Astrocyte of the cerebellum (primary cell): ENCODE results near the gene IFT22.
"Not testable (repeated sequence)": the region's sequence is repeated elsewhere in the genome, so short reads cannot be mapped to it uniquely, and the experiment has no call there.

Experiments
- DNase-seq: peaks from one replicate; pipeline ENCODE4 v3.0.0-alpha.2; 2011; ENCODE audit warnings: low read depth
- H3K4me3 ChIP-seq: 2 replicates; pipeline ENCODE4 v1.5.1; 2011; ENCODE audit warnings: mild to moderate bottlenecking, low read depth, low read length, moderate library complexity
- CTCF ChIP-seq: IDR thresholded peaks from 2 replicates; pipeline ENCODE4 v1.5.1; 2012; ENCODE audit warnings: low read length, low read depth, moderate library complexity, mild to moderate bottlenecking; ENCODE audit errors: missing control alignments
- in situ Hi-C: cut with HindIII; loops from 2 replicates; pipeline ENCODE4 v1.10.0; 2017; ENCODE audit warnings: low sequenced_read_pairs

The IFT22 gene

DNA sequence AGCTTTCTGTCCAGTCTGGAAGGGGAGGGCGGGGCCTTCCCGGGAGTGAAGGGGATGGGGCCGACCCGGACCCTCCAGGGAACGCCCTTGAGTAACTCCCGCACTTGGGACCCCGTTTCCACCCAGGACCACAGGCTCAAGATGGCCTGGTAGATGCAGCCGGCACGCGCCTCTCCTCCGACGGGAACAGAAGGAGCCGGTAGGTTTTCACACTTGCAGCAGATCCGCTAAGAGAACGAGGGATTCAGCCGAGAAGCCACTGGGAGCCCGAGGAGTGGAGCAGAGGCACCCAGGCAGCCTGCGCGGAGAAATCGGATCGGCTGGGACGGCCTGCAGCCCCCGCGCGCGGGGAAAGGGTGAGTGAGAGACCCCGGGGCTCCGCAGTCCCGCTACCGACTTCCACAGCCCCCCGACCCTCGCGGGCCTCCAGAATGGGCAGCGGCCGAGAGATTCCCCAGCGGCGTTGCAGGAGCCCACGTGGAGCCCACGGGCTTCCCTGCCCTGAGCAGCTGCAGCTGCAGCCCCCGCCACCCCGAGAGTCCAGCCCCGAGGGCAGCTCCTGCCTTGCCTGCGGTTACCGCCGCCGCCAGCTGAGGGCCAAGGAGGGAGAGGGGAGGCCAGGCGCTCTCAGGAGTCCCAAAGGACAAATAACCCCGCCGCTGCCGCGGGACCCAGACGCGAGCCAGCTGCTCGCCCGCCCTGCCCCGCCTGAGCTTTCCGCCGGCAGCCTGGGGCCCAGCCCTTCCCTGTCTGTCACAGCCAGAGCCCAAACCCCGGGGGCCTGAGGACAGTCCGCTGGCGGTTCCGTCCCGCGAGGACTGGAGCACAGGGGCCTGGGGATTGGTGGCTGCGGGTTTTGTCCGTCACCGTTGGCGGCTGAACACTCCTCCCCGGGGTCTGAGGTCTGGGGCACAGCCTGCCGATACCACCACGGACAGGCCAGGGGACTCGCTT lies 21.8 kb downstream of the IFT22 start:
- DNase-seq = no peak
- in situ Hi-C loops = no loop called here
- no peak for TF ChIP-seq CTCF
- H3K4me3 ChIP-seq = no peak overlapping the region

DNA sequence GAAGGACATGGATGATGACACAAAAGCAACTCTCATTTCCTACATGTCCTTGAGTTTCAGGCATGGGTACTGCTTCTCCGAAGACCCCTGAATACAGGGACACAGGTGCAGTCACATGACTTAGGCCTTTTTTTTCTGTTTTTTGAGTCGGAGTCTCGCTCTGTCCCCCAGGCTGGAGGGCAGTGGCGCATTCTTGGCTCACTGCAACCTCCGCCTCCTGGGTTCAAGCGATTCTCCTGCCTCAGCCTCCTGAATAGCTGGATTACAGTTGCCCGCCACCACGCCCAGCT lies 26.8 kb downstream of the IFT22 start:
- in situ Hi-C loops = no loop called here
- H3K4me3 ChIP-seq = no peak overlapping the region
- no peak for TF ChIP-seq CTCF
- DNase-seq = no peak

DNA sequence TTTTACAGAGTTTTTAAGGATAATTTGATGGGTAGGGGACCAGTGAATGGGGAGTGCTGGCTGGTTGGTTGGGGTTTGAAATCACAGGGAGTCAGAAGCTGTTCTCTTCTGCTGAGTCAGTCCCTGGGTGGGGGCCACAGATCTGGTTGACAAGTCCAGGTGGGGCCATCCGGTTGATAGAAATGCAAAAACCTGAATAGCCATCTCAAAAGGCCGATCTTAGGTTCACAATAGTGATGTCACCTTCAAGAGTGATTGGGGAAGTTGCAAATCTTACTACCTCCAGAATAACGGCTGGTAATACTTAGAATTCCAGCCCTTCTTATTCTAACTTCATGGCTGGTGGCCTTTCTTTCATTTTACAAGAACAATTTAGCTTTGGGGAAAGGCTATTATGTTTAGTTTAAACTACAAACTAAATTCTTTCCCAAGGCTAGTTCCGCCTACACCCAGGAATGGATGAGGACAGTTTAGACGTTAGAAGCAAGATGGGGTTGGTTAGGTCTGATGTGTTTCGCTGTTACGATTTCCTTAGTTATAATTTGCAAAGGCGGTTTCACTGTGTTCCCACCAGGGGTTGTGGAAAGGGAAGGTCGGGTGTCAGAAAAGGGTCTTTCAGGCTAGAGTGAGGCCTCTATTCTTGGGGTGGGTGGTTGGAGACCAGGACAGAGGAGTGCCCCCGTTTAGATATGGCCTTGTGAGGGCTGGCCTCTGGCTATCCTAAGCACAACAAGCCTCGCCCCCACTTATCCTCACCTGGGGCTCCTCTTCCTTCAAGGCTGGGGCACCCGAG lies 27.4 kb downstream of the IFT22 start:
- no peak for TF ChIP-seq CTCF
- H3K4me3 ChIP-seq = no peak overlapping the region
- in situ Hi-C loops = no loop called here

DNA sequence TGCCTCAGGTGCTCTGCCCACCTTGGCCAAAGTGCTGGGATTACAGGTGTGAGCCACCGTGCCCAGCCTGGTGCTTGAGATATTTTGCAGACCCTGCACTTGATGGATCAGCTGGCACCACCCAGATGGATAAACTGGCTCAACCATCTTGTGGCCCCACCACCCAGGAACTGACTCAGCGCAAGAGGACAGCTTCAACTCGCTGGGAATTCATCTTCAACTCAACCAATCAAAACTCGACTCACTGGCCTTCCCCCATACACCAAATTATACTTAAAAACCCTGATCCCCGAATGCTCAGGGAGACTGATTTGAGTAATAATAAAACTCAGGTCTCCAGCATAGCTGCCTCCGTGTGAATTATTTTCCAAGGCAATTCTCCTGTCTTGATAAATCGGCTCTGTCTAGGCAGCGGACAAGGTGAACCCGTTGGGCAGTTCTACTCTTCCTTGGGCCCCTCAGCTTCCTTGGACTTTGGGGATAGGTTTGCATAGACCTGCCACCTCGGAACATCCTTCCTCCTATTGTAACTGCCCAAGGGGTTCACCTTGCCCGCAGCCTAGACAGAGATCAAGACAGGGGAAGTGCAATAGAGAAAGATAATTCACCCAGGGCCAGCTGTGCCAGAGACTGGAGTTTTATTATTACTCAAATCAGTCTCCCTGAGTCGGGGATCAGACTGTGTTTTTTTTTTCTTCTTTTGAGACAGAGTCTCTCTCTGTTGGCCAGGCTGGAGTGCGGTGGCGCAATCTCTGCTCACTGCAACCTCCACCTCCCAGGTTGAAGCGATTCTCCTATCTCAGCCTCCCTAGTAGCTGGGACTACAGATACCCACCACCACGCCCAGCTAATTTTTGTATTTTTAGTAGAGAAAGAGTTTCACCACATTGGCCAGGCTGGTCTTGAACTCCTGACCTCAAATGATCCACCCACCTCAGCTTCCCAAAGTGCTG lies 28.3 kb downstream of the IFT22 start:
- DNase-seq, in situ Hi-C loops, H3K4me3 ChIP-seq: not testable (repeated sequence)

More for the DNA sequence above, 27.4 kb downstream of the IFT22 start:
- no peak for DNase-seq

- H3K4me3 ChIP-seq, in situ Hi-C loops, DNase-seq: not testable (repeated sequence)
Measured at GRCh38 chr7:101292566-101292965, 29.0 kb downstream of the IFT22 start.

DNA sequence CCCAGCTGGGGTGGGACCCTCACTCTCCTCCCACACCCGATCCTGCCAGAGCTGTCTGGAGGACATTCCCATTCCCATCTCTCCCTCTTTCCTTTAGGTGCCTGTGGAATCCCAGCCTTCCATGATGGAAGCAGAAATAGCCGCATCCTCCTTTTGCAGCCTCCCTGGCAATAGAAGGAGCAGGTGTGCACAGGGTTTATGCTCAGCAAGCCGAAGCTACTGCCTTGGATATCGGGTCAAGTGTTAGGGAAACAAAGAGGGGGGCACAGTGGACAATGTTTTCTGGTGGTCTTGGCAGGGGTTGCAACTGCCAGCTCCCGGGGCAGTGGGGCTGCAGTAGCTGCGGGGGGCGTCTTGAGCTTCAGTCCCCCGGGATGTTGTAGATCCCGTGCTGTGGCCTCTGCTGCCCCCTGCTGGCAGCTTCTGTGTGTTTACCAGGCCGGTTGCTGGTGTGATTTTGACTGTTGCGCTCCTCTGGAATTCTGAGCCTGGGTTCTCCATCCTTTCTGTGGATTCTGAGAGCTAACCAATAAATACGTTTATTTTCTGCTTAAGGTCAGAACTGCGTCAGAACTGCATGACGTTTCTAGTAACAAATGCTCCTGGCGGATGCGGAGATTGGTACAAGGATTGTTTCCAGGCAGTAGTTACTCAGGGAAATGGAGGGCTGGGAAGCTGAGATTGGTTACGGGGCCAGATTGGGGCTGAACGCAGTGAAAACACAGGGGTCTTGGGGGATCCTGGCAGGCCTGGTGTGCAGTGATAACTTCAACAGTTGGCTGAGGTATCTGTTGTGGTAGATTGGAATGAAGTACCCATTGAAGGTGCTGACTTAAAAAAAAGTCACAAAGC lies 31.2 kb downstream of the IFT22 start:
- peak; percentile 66 for TF ChIP-seq CTCF
- in situ Hi-C loops, DNase-seq, H3K4me3 ChIP-seq: not testable (repeated sequence)

GRCh38 chr7:101289687-101290086 lies 31.9 kb downstream of the IFT22 start:
- DNase-seq, H3K4me3 ChIP-seq, in situ Hi-C loops: not testable (repeated sequence)
